ENCODE data around the gene CAMK4. TPM values are rescaled to one million over a fixed set of nuclear protein-coding genes. Genes with fewer than 3 reads are reported as not detected.

Gene CAMK4
- total RNA-seq, 1 donor from 2014 or later = 1.2 TPM

DNA sequence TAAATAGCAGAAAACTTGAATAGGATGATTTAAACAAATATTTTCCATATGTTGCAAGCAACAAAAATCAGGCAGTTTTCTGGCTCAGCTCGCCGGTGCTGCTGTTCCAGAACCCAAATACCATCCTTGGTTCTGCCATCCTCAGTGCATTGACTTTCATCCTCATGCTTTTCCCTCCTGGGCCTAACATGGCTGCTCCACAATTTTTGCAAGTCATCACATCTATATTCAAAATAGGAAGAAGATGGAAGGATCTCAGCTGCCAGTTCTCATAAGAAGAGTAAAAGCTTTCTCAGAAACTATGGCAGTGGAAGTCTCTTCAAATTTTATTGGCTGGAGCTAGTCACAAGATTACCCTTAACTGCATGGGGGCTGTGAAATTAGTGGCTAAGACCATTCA, 151.5 kb downstream of the CAMK4 start:
- H3K4me1 Mint-ChIP-seq (ENCODE audit: unreplicated experiment) = no peaks in the 10 kb centered on the region
- H3K4me3 Mint-ChIP-seq (ENCODE audit: unreplicated experiment) = no peak overlapping the region
- DNase-seq (ENCODE audit: extremely low spot score, unreplicated experiment) = no peak
- TF ChIP-seq, protein P1, sequence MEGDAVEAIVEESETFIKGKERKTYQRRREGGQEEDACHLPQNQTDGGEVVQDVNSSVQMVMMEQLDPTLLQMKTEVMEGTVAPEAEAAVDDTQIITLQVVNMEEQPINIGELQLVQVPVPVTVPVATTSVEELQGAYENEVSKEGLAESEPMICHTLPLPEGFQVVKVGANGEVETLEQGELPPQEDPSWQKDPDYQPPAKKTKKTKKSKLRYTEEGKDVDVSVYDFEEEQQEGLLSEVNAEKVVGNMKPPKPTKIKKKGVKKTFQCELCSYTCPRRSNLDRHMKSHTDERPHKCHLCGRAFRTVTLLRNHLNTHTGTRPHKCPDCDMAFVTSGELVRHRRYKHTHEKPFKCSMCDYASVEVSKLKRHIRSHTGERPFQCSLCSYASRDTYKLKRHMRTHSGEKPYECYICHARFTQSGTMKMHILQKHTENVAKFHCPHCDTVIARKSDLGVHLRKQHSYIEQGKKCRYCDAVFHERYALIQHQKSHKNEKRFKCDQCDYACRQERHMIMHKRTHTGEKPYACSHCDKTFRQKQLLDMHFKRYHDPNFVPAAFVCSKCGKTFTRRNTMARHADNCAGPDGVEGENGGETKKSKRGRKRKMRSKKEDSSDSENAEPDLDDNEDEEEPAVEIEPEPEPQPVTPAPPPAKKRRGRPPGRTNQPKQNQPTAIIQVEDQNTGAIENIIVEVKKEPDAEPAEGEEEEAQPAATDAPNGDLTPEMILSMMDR (IDR thresholded peaks at IDR 0.05) = no peak
- H3K9me3 Mint-ChIP-seq (ENCODE audit: unreplicated experiment) = no peaks in the 10 kb centered on the region
- H3K27ac Mint-ChIP-seq (ENCODE audit: unreplicated experiment) = no peak overlapping the region
- no peaks in the 10 kb centered on the region for H3K36me3 Mint-ChIP-seq (ENCODE audit: unreplicated experiment)
- H3K27me3 Mint-ChIP-seq (ENCODE audit: unreplicated experiment) = peaks cover 16% of the 10 kb centered on the region

- no peak for DNase-seq (ENCODE audit: extremely low spot score, unreplicated experiment)
- Mint-ChIP-seq H3K27me3 (ENCODE audit: unreplicated experiment) (peaks cover 14% of the 10 kb centered on the region), H3K9me3 (ENCODE audit: unreplicated experiment) (no peaks in the 10 kb centered on the region), H3K36me3 (ENCODE audit: unreplicated experiment) (no peaks in the 10 kb centered on the region), H3K27ac (ENCODE audit: unreplicated experiment) (no peak overlapping the region), H3K4me1 (ENCODE audit: unreplicated experiment) (no peaks in the 10 kb centered on the region), H3K4me3 (ENCODE audit: unreplicated experiment) (no peak overlapping the region)
- TF ChIP-seq, protein P1 (IDR thresholded peaks at IDR 0.05) = no peak
Measured at GRCh38 chr5:111377306-111377705, 153.1 kb downstream of the CAMK4 start.

DNA sequence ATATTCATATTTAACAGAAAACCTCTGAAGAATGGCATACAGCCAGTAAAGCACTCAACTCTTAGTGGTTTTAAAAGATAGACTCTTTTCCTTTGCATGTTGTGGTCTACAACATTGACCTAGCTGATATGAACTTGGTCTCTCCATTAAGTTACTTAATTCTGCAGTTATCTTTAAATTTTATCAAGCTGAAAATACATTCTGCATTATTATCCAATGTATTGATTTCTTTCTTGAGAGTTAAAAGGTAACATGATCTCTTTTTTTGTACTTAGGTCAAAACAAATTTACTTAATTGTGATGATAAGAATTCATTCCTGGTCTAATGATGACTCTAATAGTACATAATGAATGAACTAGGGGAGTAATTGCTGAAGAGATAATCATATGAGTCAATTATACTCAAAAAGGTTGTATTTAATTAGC, 155.2 kb downstream of the CAMK4 start:
- Mint-ChIP-seq H3K4me3 (ENCODE audit: unreplicated experiment) (no peak overlapping the region), H3K36me3 (ENCODE audit: unreplicated experiment) (no peaks in the 10 kb centered on the region), H3K4me1 (ENCODE audit: unreplicated experiment) (no peaks in the 10 kb centered on the region), H3K9me3 (ENCODE audit: unreplicated experiment) (no peaks in the 10 kb centered on the region), H3K27ac (ENCODE audit: unreplicated experiment) (no peak overlapping the region), H3K27me3 (ENCODE audit: unreplicated experiment) (peaks cover 7% of the 10 kb centered on the region)
- DNase-seq (ENCODE audit: extremely low spot score, unreplicated experiment) = no peak
- TF ChIP-seq, protein P1 (IDR thresholded peaks at IDR 0.05) = no peak

DNA sequence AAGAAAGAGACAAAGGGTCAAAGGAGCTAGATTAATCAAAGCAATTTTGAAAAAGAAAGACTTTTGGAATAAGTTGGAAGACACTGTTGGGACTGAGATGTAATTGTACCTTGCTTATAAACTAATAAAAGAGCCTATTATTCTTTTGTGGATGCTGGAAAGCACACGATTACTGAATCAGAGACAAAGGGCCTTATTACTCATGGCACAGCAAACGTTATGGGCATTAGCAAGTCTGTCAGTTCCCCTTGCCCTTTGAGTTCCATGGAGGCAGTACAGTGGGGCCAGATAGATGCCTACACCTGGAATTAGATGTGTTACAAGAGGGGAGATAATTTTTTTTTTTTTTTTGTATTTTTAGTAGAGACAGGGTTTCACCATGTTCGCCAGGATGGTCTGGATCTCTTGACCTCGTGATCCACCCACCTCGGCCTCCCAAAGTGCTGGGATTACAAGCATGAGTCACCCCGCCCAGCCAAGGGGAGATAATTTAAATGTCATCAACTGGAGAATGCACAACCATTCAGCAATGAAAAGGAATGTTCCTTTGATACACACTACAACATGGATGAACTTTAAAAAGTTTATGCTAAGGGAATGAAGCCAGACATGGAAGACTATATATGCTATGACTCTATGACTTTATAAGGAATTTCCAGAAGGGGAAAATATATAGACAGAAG, 159.2 kb downstream of the CAMK4 start:
- DNase-seq (ENCODE audit: extremely low spot score, unreplicated experiment) = no peak
- H3K9me3 Mint-ChIP-seq (ENCODE audit: unreplicated experiment) = no peaks in the 10 kb centered on the region
- no peaks in the 10 kb centered on the region for H3K36me3 Mint-ChIP-seq (ENCODE audit: unreplicated experiment)
- H3K27ac Mint-ChIP-seq (ENCODE audit: unreplicated experiment) = no peak overlapping the region
- no peak overlapping the region for H3K4me3 Mint-ChIP-seq (ENCODE audit: unreplicated experiment)
- TF ChIP-seq, protein P1 (IDR thresholded peaks at IDR 0.05) = no peak
- no peaks in the 10 kb centered on the region for H3K27me3 Mint-ChIP-seq (ENCODE audit: unreplicated experiment)
- no peaks in the 10 kb centered on the region for H3K4me1 Mint-ChIP-seq (ENCODE audit: unreplicated experiment)

DNA sequence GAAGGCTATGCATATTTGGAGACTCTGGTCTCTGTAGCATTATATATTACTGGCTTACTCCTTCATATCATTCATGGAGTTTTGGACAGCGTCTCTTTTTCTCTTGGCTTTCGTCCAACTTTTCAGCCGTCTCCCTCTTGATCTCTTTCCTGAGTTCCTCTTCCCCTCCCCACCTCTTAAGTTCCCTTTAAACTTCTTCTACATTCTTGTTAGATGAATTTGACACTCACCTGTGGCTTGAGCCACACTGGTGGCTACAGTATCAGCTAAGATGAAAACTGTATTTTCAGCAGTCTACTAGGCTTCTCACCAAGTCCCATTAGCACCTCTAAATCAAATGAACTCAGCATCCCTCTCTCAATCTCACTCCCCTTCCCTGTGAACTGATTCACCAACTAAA, 160.0 kb downstream of the CAMK4 start:
- TF ChIP-seq, protein P1 (IDR thresholded peaks at IDR 0.05) = no peak
- no peak overlapping the region for H3K4me3 Mint-ChIP-seq (ENCODE audit: unreplicated experiment)
- H3K9me3 Mint-ChIP-seq (ENCODE audit: unreplicated experiment) = no peaks in the 10 kb centered on the region
- no peak overlapping the region for H3K27ac Mint-ChIP-seq (ENCODE audit: unreplicated experiment)
- DNase-seq (ENCODE audit: extremely low spot score, unreplicated experiment) = no peak
- no peaks in the 10 kb centered on the region for H3K36me3 Mint-ChIP-seq (ENCODE audit: unreplicated experiment)
- H3K4me1 Mint-ChIP-seq (ENCODE audit: unreplicated experiment) = no peaks in the 10 kb centered on the region
- no peaks in the 10 kb centered on the region for H3K27me3 Mint-ChIP-seq (ENCODE audit: unreplicated experiment)

Data from osteocyte (in vitro differentiated cells).